ENCODE data around the gene MAP3K20. TPM values are rescaled to one million over a fixed set of nuclear protein-coding genes. Genes with fewer than 3 reads are reported as not detected.

MAP3K20 gene
- total and polyA plus RNA-seq, 2 of the 8 experiments (the other 6 are each of a cell fraction or from before 2014, with no cell fraction given) = 3.1 to 11.1 TPM

DNA sequence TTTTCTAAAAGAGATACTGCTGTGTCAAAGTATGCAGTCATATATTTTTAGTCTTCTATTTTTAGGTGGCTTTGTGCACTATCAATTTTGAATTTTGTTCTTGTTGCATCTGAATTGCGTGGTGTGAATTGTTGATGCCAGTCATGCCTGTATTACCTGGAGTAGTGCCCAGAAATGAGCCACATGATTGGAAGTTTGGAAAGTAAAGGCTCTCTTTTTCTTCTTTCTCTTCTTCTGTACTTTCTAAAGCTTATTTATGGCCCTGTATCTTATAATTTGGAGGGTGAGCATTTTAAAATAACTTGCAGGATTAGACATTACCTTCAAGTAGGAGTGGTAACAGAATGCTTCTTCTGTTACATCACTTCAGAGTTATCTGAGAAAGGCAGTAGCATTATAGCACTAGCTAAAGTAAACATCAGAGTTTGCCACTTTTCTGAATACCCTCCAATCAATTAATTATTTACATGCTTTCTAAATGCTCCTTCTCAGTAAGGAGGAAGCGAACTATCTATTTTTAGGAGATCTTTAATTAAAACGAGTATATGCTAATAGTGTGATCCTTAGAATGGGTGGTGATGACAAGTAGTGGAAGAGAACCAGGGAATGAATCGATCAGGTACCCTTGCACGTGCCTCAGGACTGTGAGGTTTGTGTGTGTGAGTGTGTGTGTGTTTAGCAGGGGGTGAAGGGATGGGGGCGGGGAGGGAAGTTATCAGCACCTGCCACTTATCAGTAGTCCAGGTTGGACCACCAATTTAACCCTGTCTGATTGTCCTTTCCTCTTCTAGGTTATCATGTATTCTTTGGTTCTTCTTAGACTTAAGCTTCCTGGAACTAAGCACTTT lies 112.5 kb downstream of the MAP3K20 start:
- POLR2A ChIA-PET (ENCODE audit: partially characterized antibody) = no interaction called here

More for the DNA sequence above, 112.5 kb downstream of the MAP3K20 start:
- Histone ChIP-seq H2BK20ac (ENCODE audit: low read length) (no peak overlapping the region), H2BK120ac (replicated peaks; ENCODE audit: low read depth, low read length) (no peak overlapping the region), H3K79me2 (ENCODE audit: control insufficient read depth in 1 of 2, insufficient read depth in 2 of 2, low read length in 2 of 2) (no peaks in the 10 kb centered on the region), H3K27me3 (replicated peaks in 1 of 4; ENCODE audit: control insufficient read depth in 3 of 4, extremely low read depth in 1 of 4, insufficient read depth in 3 of 4, low read length in 3 of 4) (no peaks in the 10 kb centered on the region), H2BK5ac (ENCODE audit: low read depth, low read length) (no peak overlapping the region), H3K9ac (replicated peaks in 1 of 4; ENCODE audit: extremely low read depth in 1 of 4, low read depth in 3 of 4, low read length in 3 of 4) (no peak overlapping the region), H2AFZ (ENCODE audit: low read length) (no peak overlapping the region), H2BK12ac (ENCODE audit: low read depth, low read length) (no peak overlapping the region), H3K36me3 (ENCODE audit: control insufficient read depth in 2 of 4, insufficient read depth in 4 of 4, low read length in 3 of 4) (no peaks in the 10 kb centered on the region), H2AK5ac (ENCODE audit: low read depth, low read length) (peak overlapping the region; percentile 89; the same call in 1 of the 2 replicates), H3K9me3 (ENCODE audit: insufficient read depth in 2 of 2, low read depth in 1 of 2, low read length in 1 of 2) (no peaks in the 10 kb centered on the region), H2BK15ac (ENCODE audit: low read length) (no peak overlapping the region), H3K56ac (replicated peaks; ENCODE audit: insufficient read length, low read depth, low read length) (no peak overlapping the region), H3K14ac (ENCODE audit: insufficient read length) (no peak overlapping the region), H3K4me2 (ENCODE audit: insufficient read depth in 1 of 2, low read depth in 2 of 2, low read length in 2 of 2) (no peak overlapping the region), H4K91ac (replicated peaks; ENCODE audit: insufficient read length, low read length) (no peak overlapping the region), H4K8ac (ENCODE audit: extremely low read depth, insufficient read depth, low read length) (no peak overlapping the region), H3K23me2 (ENCODE audit: low read depth, low read length) (no peaks in the 10 kb centered on the region), H3K79me1 (ENCODE audit: low read depth, low read length) (no peaks in the 10 kb centered on the region), H4K20me1 (replicated peaks in 1 of 2; ENCODE audit: control insufficient read depth in 1 of 2, insufficient read depth in 2 of 2, low read length in 2 of 2) (no peaks in the 10 kb centered on the region), H3K4me3 (ENCODE audit: extremely low read depth in 1 of 4, insufficient read depth in 2 of 4, low read depth in 3 of 4, low read length in 4 of 4) (no peak overlapping the region), H3K4me1 (replicated peaks in 1 of 4; ENCODE audit: control insufficient read depth in 3 of 4, insufficient read depth in 4 of 4, low read length in 3 of 4) (peaks cover 2 to 12% (median 10%) of the 10 kb centered on the region in 4 experiments; a peak in 5 of 7 replicates), H3K18ac (ENCODE audit: extremely low read depth, low read length) (no peak overlapping the region), H3K23ac (ENCODE audit: insufficient read length) (no peak overlapping the region), H3K27ac (ENCODE audit: low read depth, low read length) (no peak overlapping the region), H4K5ac (ENCODE audit: insufficient read length, low read depth, low read length) (no peak overlapping the region), H3K4ac (replicated peaks; ENCODE audit: insufficient read length, low read depth, low read length) (no peak overlapping the region)
- CTCF ChIA-PET (ENCODE audit: partially characterized antibody) = interaction anchor here (1.1 to 1.2 kb wide), 2 partner anchors 11 to 58 kb away, joined by 4 read pairs; no protein-coding TSS in a partner anchor
- no peak for FAIRE-seq
- 90% methylated on average over 6 of the region's 6 CpGs; no CpG with 5 or more reads in 1 of the 2 experiments for WGBS, 2 experiments (ENCODE audit: extremely low coverage in 1 of 2, insufficient coverage in 1 of 2, insufficient read length in 1 of 2, insufficient replicate concordance in 2 of 2, low coverage in 1 of 2, low lambda C conversion rate in 2 of 2, missing lambda C conversion rate in 1 of 2)
- no peak for TF ChIP-seq JUN (IDR thresholded peaks at IDR 0.05; ENCODE audit: low read depth, low read length)
- TF ChIP-seq CTBP2 (IDR thresholded peaks at IDR 0.05; ENCODE audit: borderline replicate concordance, insufficient read depth, insufficient read length, low read length) = no peak
- no peak for TF ChIP-seq RXRA (IDR thresholded peaks at IDR 0.05; ENCODE audit: insufficient read depth, low read depth, low read length)
- no peak for TF ChIP-seq SRF (IDR thresholded peaks at IDR 0.05; ENCODE audit: low read depth, low read length)
- no peak for TF ChIP-seq RNF2 (IDR thresholded peaks at IDR 0.05; ENCODE audit: borderline replicate concordance, low read depth, low read length, missing control alignments, poor library complexity, severe bottlenecking)
- no peak for TF ChIP-seq BRCA1 (IDR thresholded peaks at IDR 0.05; ENCODE audit: low read depth, low read length)
- no peak for TF ChIP-seq POLR2A (IDR thresholded peaks at IDR 0.05; ENCODE audit: control extremely low read depth in 1 of 2, low read depth in 2 of 2, low read length in 2 of 2)
- TF ChIP-seq TBP (IDR thresholded peaks at IDR 0.05; ENCODE audit: low read depth, low read length) = no peak
- no peak for TF ChIP-seq SP4 (IDR thresholded peaks at IDR 0.05; ENCODE audit: low read length)
- TF ChIP-seq HDAC6 (IDR thresholded peaks at IDR 0.05; ENCODE audit: low read depth, low read length) = no peak
- no peak for TF ChIP-seq TEAD4 (IDR thresholded peaks at IDR 0.05; ENCODE audit: low read depth, low read length)
- DNase-seq (ENCODE audit: low read depth in 1 of 2, low spot score in 2 of 2) = no peak

Data from H1 (cell line).